HepG2 (cell line): ENCODE data around the gene YIPF3. TPM values are rescaled to one million over a fixed set of nuclear protein-coding genes. Genes with fewer than 3 reads are reported as not detected.

ENCODE experiments used
- JARID2 ChIP-seq: sonication (generic); formaldehyde crosslinking; IDR thresholded peaks from 2 replicates; pipeline ENCODE4 v1.8.1; 2023; ENCODE audit warnings: missing genetic modification reagents, inconsistent platforms; ENCODE audit not compliant: insufficient replicate concordance
- NCOR1 ChIP-seq: fragments of 200-600 bp; sonication (generic); IDR thresholded peaks from 2 replicates; pipeline ENCODE4 v1.7.0; 2017; ENCODE audit warnings: antibody characterized with exemption, low read length, borderline replicate concordance
- PHB2 ChIP-seq: fragments of 450-650 bp; IDR thresholded peaks from 2 replicates; pipeline ENCODE4 v1.6.1; 2018; ENCODE audit not compliant: partially characterized antibody
- POGZ ChIP-seq: sonication (generic); formaldehyde crosslinking; IDR thresholded peaks from 2 replicates; pipeline ENCODE4 v1.4.0; 2020; ENCODE audit warnings: mild to moderate bottlenecking, missing genetic modification reagents
- SIX4 ChIP-seq: sonication (generic); formaldehyde crosslinking; IDR thresholded peaks from 2 replicates; pipeline ENCODE4 v1.4.0; 2020; ENCODE audit warnings: missing genetic modification reagents
- SP4 ChIP-seq: sonication (generic); formaldehyde crosslinking; IDR thresholded peaks from 2 replicates; pipeline ENCODE4 v1.8.1; 2023; ENCODE audit warnings: mild to moderate bottlenecking, missing genetic modification reagents
- TMF1 ChIP-seq: sonication (generic); formaldehyde crosslinking; IDR thresholded peaks from 2 replicates; pipeline ENCODE4 v1.8.1; 2022; ENCODE audit warnings: low read depth, missing genetic modification reagents
- ZFP36 ChIP-seq: fragments of 150-350 bp; IDR thresholded peaks from 2 replicates; pipeline ENCODE4 v1.6.1; 2018; ENCODE audit warnings: borderline replicate concordance, low read length, low read depth; ENCODE audit not compliant: partially characterized antibody
- ZNF160 ChIP-seq: sonication (generic); formaldehyde crosslinking; IDR thresholded peaks from 2 replicates; pipeline ENCODE4 v1.8.0; 2022; ENCODE audit warnings: mild to moderate bottlenecking, inconsistent platforms, missing genetic modification reagents
- ZNF274 ChIP-seq: sonication (generic); formaldehyde crosslinking; IDR thresholded peaks from 2 replicates; pipeline ENCODE4 v1.5.1; 2020; ENCODE audit warnings: mild to moderate bottlenecking, missing genetic modification reagents
- ZNF30 ChIP-seq: sonication (generic); formaldehyde crosslinking; IDR thresholded peaks from 2 replicates; pipeline ENCODE4 v1.5.0; 2020; ENCODE audit warnings: mild to moderate bottlenecking, missing genetic modification reagents
- ZNF326 ChIP-seq: sonication (generic); formaldehyde crosslinking; IDR thresholded peaks from 2 replicates; pipeline ENCODE4 v1.4.0; 2020; ENCODE audit warnings: missing genetic modification reagents, borderline replicate concordance
- ZNF441 ChIP-seq: sonication (generic); formaldehyde crosslinking; IDR thresholded peaks from 2 replicates; pipeline ENCODE4 v1.7.0; 2021; ENCODE audit warnings: missing genetic modification reagents, borderline replicate concordance
- ZNF577 ChIP-seq: sonication (generic); formaldehyde crosslinking; IDR thresholded peaks from 2 replicates; pipeline ENCODE4 v1.4.0; 2020; ENCODE audit warnings: mild to moderate bottlenecking, low read depth, missing genetic modification reagents, borderline replicate concordance
- ZNF782 ChIP-seq: sonication (generic); formaldehyde crosslinking; IDR thresholded peaks from 2 replicates; pipeline ENCODE4 v1.4.0; 2020; ENCODE audit warnings: missing genetic modification reagents, mild to moderate bottlenecking, borderline replicate concordance
- ZNF879 ChIP-seq: sonication (generic); formaldehyde crosslinking; IDR thresholded peaks from 2 replicates; pipeline ENCODE4 v1.8.1; 2023; ENCODE audit warnings: missing genetic modification reagents
- ZSCAN25 ChIP-seq: sonication (generic); formaldehyde crosslinking; IDR thresholded peaks from 2 replicates; pipeline ENCODE4 v1.8.0; 2022; ENCODE audit warnings: mild to moderate bottlenecking, missing genetic modification reagents
- polyA plus RNA-seq, 8 experiments: library from polyadenylated mRNA; depleted of rRNA in 3 of 8; stranded (reverse) in 7 of 8; unstranded in 1 of 8; fragments of >200 nt; fragmentation: Illumina TruSeq in 4 of 8; extraction: Trizol in 4 of 8; gene quantifications; 2 replicates each; pipeline versions ENCODE4 v1.2.1 to v1.2.3, GENCODE V29; 2011 to 2016; ENCODE audit warnings: low read depth in 4 of 8, missing spikeins in 1 of 8, mixed read lengths in 1 of 8; ENCODE audit not compliant: insufficient read depth in 1 of 8
- total RNA-seq, 5 experiments: library from RNA; depleted of rRNA; stranded (reverse); fragments of >200 nt; fragmentation: Illumina TruSeq; extraction: Trizol; gene quantifications; 2 replicates each; pipeline ENCODE4 v1.2.3, GENCODE V29; 2016; ENCODE audit warnings: low read depth in 1 of 5
- TF ChIP-seq, protein P1 (sequence below): sonication (generic); formaldehyde crosslinking; conservative IDR thresholded peaks from 2 replicates; pipeline ENCODE4 v1.4.0; 2020; ENCODE audit warnings: missing genetic modification reagents
- TF ChIP-seq, protein P2 (sequence below): IDR thresholded peaks from 2 replicates; pipeline ENCODE4 v1.6.1; 2016; ENCODE audit warnings: missing compliant biosample characterization, missing genetic modification reagents, borderline replicate concordance
- TF ChIP-seq, protein P3 (sequence below): sonication (generic); formaldehyde crosslinking; IDR thresholded peaks from 2 replicates; pipeline ENCODE4 v1.4.0; 2020; ENCODE audit warnings: mild to moderate bottlenecking, missing genetic modification reagents, borderline replicate concordance
- TF ChIP-seq, protein P4 (sequence below): sonication (generic); IDR thresholded peaks from 2 replicates; pipeline ENCODE4 v1.6.1; 2016; ENCODE audit warnings: low read depth, borderline replicate concordance

Gene YIPF3
- total and polyA plus RNA-seq, 2 of the 13 experiments (the other 11 are each of a cell fraction or from before 2014, with no cell fraction given), result 107 to 206 TPM

DNA sequence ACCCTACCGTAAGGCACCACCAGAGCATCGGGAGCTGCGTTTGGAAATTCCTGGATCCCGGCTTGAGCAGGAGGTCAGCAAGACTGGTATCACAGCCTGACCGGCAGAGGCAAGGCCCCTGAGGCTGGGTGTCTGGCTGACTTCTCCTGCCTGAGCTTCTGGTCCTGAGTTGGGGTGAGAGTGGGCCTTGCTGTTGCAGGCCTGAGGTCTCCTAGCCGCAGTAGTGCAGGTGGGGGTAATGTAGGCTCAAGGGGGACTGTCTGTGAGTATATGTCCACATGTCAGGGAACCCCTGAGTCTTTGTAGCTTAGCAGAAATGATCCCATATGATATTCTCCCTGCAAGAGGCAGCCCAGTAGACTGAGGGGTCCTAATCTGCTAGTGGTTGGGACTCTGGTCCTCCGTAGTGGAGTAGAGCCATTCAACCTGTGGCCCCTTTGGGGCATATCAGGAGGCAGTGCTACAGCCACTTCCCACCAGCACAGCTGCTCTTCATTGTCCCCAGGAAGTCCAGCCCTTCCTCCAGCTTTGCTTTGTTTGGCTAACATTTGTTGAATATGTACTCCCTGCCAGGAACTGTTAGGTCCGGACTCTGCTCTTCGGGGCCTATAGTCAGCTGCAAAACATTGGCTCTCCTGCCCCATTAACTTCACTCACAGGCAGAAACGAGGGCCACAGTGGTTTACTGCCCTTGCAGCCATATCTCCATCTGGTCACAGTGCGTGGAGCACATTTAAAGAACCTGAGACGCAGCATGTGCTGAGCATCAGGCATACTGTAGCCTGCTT lies 17.5 kb downstream of the YIPF3 start (continued):
- TF ChIP-seq, protein P1, sequence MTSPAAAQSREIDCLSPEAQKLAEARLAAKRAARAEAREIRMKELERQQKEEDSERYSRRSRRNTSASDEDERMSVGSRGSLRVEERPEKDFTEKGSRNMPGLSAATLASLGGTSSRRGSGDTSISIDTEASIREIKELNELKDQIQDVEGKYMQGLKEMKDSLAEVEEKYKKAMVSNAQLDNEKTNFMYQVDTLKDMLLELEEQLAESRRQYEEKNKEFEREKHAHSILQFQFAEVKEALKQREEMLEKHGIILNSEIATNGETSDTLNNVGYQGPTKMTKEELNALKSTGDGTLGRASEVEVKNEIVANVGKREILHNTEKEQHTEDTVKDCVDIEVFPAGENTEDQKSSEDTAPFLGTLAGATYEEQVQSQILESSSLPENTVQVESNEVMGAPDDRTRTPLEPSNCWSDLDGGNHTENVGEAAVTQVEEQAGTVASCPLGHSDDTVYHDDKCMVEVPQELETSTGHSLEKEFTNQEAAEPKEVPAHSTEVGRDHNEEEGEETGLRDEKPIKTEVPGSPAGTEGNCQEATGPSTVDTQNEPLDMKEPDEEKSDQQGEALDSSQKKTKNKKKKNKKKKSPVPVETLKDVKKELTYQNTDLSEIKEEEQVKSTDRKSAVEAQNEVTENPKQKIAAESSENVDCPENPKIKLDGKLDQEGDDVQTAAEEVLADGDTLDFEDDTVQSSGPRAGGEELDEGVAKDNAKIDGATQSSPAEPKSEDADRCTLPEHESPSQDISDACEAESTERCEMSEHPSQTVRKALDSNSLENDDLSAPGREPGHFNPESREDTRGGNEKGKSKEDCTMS (CRISPR knock-in tag), result no peak
- no peak for TF ChIP-seq TMF1 (CRISPR knock-in tag)
- no peak for TF ChIP-seq ZNF782 (CRISPR knock-in tag)
- TF ChIP-seq, protein P2, sequence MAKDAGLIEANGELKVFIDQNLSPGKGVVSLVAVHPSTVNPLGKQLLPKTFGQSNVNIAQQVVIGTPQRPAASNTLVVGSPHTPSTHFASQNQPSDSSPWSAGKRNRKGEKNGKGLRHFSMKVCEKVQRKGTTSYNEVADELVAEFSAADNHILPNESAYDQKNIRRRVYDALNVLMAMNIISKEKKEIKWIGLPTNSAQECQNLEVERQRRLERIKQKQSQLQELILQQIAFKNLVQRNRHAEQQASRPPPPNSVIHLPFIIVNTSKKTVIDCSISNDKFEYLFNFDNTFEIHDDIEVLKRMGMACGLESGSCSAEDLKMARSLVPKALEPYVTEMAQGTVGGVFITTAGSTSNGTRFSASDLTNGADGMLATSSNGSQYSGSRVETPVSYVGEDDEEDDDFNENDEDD (CRISPR knock-in tag), result no peak
- TF ChIP-seq ZNF30 (CRISPR knock-in tag), result no peak
- TF ChIP-seq JARID2 (CRISPR knock-in tag), result no peak
- no peak for TF ChIP-seq ZNF160 (CRISPR knock-in tag)
- TF ChIP-seq, protein P3, sequence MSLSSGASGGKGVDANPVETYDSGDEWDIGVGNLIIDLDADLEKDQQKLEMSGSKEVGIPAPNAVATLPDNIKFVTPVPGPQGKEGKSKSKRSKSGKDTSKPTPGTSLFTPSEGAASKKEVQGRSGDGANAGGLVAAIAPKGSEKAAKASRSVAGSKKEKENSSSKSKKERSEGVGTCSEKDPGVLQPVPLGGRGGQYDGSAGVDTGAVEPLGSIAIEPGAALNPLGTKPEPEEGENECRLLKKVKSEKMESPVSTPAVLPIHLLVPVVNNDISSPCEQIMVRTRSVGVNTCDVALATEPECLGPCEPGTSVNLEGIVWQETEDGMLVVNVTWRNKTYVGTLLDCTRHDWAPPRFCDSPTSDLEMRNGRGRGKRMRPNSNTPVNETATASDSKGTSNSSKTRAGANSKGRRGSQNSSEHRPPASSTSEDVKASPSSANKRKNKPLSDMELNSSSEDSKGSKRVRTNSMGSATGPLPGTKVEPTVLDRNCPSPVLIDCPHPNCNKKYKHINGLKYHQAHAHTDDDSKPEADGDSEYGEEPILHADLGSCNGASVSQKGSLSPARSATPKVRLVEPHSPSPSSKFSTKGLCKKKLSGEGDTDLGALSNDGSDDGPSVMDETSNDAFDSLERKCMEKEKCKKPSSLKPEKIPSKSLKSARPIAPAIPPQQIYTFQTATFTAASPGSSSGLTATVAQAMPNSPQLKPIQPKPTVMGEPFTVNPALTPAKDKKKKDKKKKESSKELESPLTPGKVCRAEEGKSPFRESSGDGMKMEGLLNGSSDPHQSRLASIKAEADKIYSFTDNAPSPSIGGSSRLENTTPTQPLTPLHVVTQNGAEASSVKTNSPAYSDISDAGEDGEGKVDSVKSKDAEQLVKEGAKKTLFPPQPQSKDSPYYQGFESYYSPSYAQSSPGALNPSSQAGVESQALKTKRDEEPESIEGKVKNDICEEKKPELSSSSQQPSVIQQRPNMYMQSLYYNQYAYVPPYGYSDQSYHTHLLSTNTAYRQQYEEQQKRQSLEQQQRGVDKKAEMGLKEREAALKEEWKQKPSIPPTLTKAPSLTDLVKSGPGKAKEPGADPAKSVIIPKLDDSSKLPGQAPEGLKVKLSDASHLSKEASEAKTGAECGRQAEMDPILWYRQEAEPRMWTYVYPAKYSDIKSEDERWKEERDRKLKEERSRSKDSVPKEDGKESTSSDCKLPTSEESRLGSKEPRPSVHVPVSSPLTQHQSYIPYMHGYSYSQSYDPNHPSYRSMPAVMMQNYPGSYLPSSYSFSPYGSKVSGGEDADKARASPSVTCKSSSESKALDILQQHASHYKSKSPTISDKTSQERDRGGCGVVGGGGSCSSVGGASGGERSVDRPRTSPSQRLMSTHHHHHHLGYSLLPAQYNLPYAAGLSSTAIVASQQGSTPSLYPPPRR, result peak; percentile 60; the same call in 1 of the 2 replicates
- no peak for TF ChIP-seq ZNF326 (CRISPR knock-in tag)
- TF ChIP-seq ZNF274 (CRISPR knock-in tag), result peak; percentile 19; the same call in 1 of the 2 replicates
- no peak for TF ChIP-seq ZNF577 (CRISPR knock-in tag)
- TF ChIP-seq, protein P4, sequence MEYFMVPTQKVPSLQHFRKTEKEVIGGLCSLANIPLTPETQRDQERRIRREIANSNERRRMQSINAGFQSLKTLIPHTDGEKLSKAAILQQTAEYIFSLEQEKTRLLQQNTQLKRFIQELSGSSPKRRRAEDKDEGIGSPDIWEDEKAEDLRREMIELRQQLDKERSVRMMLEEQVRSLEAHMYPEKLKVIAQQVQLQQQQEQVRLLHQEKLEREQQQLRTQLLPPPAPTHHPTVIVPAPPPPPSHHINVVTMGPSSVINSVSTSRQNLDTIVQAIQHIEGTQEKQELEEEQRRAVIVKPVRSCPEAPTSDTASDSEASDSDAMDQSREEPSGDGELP, result peak; percentile 80
- TF ChIP-seq ZSCAN25 (CRISPR knock-in tag), result no peak
- no peak for TF ChIP-seq NCOR1
- TF ChIP-seq POGZ (CRISPR knock-in tag), result no peak
- no peak for TF ChIP-seq PHB2
- no peak for TF ChIP-seq SIX4 (CRISPR knock-in tag)
- TF ChIP-seq SP4 (CRISPR knock-in tag), result no peak
- TF ChIP-seq ZFP36, result no peak
- TF ChIP-seq ZNF879 (CRISPR knock-in tag), result no peak
- TF ChIP-seq ZNF441, result no peak
